ENCODE results near the gene CYCS.
"Not testable (repeated sequence)": the region's sequence is repeated elsewhere in the genome, so short reads cannot be mapped to it uniquely, and the experiment has no call there.

The CYCS gene

GRCh38 chr7:25117226-25118047 lies 7.6 kb downstream of the CYCS start:
- DNase-seq = no peak

GRCh38 chr7:25116621-25117020 lies 8.4 kb downstream of the CYCS start:
- DNase-seq = no peak

- DNase-seq = not testable (repeated sequence)
Observed at GRCh38 chr7:25110514-25110913, 14.5 kb downstream of the CYCS start.

- DNase-seq = no peak
Observed at GRCh38 chr7:25109276-25109675, 15.8 kb downstream of the CYCS start.

DNA sequence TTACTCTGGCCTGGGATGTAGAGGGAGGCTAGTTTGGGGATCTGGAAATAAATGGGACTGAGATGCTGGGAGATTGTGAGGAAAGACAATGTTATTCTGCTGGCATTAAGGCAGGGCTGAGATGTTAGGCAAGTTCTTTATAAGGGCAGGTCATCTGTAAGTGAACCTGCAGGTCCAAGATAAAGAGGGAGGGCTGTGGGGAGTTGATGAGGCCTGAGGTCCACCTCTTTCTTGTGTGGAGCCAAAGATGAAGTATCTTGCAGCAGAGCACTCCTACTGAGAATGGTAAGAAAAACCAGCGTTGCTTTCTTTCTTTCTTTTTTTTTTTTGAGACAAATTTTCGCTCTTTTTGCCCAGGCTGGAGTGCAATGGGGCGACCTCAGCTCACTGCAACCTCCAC lies 19.1 kb downstream of the CYCS start:
- DNase-seq = no peak

DNA sequence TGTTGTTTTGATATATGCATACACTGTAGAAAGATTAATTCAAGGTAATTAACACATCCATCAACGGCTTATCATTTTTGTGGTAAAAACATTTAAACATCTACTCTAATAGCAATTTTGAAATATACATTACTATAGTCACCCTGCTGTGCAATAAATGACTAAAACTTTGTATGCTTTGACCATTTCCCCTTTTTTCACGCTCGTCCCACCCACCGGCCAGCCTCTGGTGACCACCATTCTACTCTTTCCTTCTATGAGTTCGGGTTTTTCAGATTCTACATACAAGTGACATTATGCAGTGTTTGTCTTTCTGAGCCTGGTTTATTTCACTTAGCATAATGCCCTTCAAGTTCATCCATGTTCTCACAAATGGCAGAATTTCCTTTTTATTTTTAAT lies 21.3 kb downstream of the CYCS start:
- DNase-seq = no peak

GRCh38 chr7:25101817-25102216 lies 23.2 kb downstream of the CYCS start:
- DNase-seq = no peak

GRCh38 chr7:25098096-25099046 lies 26.7 kb downstream of the CYCS start:
- DNase-seq = peak; percentile 77

DNA sequence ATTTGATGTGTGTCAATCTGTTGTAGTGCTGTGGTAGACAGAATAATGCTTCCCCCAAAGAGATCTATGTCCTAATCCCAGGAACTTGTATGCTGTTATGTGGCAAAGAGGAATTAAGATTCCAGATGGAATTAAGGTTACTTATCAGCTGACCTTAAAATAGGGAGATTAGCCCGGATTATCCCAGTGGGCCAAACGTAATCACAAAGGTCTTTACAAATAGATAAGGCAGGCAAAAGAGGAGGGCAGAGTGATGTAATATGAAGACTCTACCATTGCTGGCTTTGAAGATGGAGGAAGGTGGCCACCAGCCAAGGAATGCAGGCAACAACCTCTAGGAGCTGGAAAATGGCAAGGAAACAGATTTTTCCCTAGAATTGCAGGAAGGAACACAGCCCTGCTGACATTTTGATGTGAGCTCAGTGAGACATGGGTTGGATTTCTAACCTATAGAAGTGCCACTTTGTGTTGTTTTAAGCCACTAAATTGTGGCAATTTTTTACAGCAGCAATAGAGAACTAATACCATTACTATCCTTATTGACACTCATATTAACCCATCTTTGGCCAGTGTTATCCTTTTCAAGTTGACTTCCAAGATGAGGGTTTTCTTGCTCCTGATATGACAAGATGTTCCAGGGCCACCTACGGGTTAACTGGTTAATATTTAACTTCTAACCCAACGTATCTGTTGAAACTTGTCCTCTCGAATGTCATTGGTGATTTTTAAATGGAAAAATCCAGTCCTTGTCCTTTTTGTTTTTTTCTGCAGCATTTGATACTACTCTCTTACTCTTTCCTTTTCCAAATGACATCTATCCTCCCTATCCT lies 29.3 kb downstream of the CYCS start:
- no peak for DNase-seq

DNA sequence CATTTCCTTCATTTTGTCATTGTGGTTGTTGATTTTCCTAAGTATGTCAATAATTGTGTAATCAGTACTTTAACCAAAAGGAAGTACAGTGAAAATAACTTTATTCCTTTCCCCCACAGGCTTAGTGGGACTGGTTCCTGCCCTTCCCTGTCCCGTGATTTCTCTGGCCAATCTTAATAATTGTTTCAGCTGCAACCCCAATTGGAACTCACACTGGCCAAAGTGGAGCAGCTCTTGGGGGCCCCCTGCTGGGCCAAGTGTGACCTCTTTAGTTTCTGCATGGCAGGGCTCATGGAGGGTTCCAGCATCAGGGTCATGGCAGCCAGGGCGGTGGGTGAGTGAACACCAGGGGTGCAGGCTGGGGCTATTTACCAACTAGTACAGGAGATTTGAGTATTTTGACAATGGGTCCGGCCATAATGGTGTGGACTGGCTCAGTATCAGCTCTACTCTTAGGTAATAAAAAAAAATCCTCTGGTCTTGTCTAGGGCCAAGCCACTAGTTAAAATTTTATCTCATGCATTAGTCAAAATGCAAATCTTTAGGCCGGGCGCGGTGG lies 31.7 kb downstream of the CYCS start:
- peak; percentile 80 for DNase-seq

GRCh38 chr7:25091779-25092178 lies 33.3 kb downstream of the CYCS start:
- DNase-seq = no peak

DNA sequence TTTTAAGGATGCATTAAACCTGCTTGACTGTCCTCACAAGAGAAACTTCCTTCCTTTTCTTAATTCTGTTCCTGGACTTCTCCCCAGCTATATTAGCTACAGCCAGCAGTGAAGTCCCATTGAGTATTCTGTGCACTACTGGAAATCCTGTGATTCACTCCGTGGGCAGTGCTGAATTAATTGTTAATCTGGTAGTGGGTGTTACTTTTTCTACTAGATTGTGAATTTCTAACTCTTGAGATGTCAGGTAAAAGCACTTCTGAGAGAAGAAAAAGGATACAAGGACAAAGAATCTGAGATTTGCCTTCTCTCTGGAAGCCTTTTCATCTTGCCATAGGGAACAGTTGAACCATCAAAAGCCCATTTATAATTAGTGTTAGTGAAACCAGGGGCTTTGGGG lies 33.9 kb downstream of the CYCS start:
- no peak for DNase-seq

DNA sequence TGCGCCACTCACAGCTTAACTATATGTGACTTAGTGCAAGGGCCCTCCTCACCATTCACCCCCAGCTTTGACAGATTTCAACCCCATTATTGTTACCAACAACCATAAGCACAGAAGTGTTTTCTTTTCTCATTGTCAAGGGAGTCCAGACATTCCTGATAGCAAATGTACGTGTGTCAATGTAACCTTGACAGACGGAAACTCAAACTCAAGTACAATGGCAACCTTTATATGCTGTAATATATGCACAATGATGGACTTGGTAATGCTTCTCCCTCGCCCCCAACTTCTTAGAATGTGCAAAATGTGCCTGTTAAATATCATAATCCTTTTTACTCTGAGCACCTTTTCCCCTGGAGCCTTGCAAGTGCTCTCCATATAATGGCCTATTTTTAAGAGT lies 34.7 kb downstream of the CYCS start:
- DNase-seq = no peak

DNA sequence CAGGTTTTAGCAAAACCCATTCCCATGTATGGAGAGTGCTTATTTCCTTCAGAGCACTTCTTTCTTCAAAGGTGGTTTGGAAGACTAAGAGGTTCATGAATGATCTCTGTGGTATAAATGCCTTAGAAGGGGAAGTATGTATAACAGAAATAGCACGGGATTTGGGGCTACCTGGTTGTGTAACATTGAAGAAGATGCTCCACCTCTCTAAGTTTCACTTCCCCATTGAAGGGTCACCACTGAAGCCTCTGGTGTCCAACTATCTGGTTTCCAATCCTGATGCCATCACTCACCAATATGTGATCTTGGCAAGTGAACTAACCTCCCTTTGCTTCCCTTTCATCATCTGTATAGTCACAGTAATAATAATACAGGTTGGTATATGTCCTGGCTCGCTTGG lies 37.2 kb downstream of the CYCS start:
- DNase-seq = no peak

DNA sequence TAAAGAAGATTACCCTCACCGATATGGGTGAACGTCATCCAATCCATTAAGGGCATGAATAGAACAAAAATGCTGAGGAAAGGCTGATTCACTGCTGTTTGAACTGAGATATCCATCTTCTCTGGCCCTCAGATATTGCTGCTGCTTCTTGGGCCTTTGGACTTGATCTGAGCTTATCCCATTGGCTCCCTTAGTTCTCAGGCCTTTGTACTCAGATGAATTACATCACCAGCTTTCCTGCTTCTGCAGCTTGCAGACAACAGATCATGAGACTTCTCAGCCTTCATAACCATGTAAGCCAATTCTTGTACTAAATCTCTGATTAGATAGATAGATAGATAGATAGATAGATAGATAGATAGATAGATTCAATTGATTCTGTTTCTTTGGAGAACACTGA lies 40.2 kb downstream of the CYCS start:
- no peak for DNase-seq

- DNase-seq = no peak
Observed at GRCh38 chr7:25083201-25083600, 41.9 kb downstream of the CYCS start.

- not testable (repeated sequence) for DNase-seq
Observed at GRCh38 chr7:25082041-25082440, 43.0 kb downstream of the CYCS start.

GRCh38 chr7:25077096-25077495 lies 48.0 kb downstream of the CYCS start:
- no peak for DNase-seq

DNA sequence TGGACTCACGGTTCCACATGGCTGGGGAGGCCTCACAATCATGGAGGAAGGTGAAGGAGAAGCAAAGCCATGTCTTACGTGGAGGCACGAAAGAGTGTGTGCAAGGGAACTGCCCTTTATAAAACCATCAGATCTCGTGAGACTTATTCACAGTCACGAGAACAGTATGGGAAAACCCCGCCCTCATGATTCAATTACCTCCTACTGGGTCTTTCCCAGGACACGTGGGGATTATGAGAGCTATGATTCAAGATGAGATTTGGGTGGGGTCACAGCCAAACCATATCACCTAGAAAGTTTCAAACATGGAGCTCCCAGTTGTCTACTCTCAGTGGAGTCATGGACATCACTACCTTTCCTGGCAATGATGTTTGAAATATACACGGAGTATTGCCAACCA lies 49.6 kb downstream of the CYCS start:
- DNase-seq = no peak

GRCh38 chr7:25073451-25073850 lies 51.6 kb downstream of the CYCS start:
- peak; percentile 50 for DNase-seq

All from HCEC 1CT (cell line).